Skin epidermis (tissue), 12 donors: Measurements from ENCODE around the gene ABHD2.
A peak's percentile ranks its signal among the peaks of the same experiment; 100 is the strongest.
"Not testable (repeated sequence)": the region's sequence is repeated elsewhere in the genome, so short reads cannot be mapped to it uniquely, and the experiment has no call there.

Experiments
- H3K27ac ChIP-seq, 21 experiments: fragments of 200-600 bp; sonication (generic) in 11 of 21; one replicate each; pipeline ENCODE4 v1.5.0; 2020; ENCODE audit warnings: mild to moderate bottlenecking in 3 of 21, inconsistent platforms in 2 of 21, moderate library complexity in 2 of 21
- H3K4me3 ChIP-seq, 7 experiments: fragments of 200-600 bp; sonication (generic) in 2 of 7; one replicate each; pipeline ENCODE4 v1.5.0; 2020; ENCODE audit warnings: inconsistent platforms in 2 of 7, mild to moderate bottlenecking in 2 of 7, moderate library complexity in 1 of 7

The ABHD2 gene

DNA sequence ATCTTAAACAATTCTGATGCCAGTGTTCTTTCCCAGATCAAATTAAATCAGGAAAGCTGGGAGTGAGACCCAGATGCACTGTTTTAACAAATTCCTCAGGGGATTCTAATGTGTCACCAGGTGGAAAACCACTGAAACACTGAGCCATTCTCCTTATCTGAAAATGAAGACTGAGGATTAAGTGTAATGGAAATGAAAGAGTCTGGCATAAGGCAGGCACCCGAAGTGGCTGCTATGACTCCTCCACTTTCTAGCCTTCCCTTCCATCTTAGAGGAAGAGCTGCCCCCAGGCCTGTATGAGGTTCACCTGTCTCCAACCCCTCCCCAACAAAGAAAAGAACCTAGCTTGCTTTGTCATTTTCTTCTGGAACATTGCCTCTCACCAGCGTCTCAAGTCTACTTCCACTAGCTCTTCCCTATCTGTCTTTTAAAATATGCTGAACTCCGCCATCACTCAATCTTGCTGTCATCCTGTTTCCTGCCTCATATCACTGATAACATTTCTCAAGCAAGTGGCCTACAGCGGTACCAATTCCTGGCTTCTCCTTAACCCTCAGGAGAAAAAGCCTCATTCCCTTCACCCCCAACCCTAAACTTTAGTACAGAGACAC is 13.7 kb upstream of the ABHD2 start:
- H3K27ac ChIP-seq, result no peak overlapping the region
- H3K4me3 ChIP-seq, result no peak overlapping the region

GRCh38 chr15:89075101-89075640 is 13.1 kb upstream of the ABHD2 start:
- Histone ChIP-seq H3K4me3 (no peak overlapping the region), H3K27ac (no peak overlapping the region)

- H3K27ac ChIP-seq, result no peak overlapping the region
- no peak overlapping the region for H3K4me3 ChIP-seq
Observed at GRCh38 chr15:89075846-89076245, 12.4 kb upstream of the ABHD2 start.

- H3K4me3 ChIP-seq, result no peak overlapping the region
- no peak overlapping the region for H3K27ac ChIP-seq
Observed at GRCh38 chr15:89077750-89078149, 10.5 kb upstream of the ABHD2 start.

DNA sequence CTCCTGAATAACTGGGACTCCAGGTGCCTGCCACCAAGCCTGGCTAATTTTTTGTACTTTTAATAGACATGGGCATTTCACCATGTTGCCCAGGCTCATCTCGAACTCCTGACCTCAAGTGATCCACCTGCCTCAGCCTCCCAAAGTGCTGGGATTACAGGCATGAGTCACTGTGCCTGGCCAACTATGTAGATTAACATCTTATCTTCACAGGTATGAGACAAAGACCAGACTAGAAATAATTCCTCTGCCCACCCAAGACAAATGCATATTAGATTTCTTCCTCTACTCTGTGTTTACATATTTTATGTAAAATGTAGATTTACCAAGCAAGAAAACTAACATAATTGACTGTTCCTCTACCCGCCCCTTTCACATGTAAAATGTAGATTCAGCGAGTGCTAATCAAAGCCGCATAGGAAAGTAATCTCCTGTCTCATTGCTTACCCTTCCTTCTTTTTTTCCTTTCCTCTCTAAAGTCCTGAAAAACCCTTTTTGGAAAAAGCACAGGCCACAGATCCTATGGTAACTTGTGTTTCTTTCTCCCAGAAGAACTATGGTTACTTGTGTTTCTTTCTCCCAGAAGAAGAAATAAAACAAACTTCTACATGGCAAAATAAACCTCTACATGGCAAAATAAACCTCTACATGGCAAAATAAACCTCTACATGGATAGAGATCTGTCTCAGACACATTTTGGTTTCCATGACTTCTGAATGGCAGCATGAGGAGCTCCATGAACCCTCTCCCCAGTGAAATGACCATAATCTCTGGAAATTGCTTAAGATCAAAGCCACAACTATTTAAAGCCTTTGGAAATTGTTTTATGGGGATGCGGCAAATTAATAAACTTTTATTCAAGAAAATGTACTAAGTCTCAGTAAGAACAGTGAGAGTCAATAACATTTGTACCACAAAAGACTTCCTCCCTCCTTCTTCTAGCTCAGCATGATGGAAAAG is 9.1 kb upstream of the ABHD2 start:
- peak overlapping the region in 1 of 21 experiments; percentile 9 for H3K27ac ChIP-seq

GRCh38 chr15:89081878-89082277 is 6.4 kb upstream of the ABHD2 start:
- H3K4me3 ChIP-seq, result no peak overlapping the region
- no peak overlapping the region for H3K27ac ChIP-seq

More for the DNA sequence above, 9.1 kb upstream of the ABHD2 start:
- H3K4me3 ChIP-seq, result no peak overlapping the region

- no peak overlapping the region for H3K27ac ChIP-seq
- H3K4me3 ChIP-seq, result no peak overlapping the region
Observed at GRCh38 chr15:89083246-89083645, 5.0 kb upstream of the ABHD2 start.

DNA sequence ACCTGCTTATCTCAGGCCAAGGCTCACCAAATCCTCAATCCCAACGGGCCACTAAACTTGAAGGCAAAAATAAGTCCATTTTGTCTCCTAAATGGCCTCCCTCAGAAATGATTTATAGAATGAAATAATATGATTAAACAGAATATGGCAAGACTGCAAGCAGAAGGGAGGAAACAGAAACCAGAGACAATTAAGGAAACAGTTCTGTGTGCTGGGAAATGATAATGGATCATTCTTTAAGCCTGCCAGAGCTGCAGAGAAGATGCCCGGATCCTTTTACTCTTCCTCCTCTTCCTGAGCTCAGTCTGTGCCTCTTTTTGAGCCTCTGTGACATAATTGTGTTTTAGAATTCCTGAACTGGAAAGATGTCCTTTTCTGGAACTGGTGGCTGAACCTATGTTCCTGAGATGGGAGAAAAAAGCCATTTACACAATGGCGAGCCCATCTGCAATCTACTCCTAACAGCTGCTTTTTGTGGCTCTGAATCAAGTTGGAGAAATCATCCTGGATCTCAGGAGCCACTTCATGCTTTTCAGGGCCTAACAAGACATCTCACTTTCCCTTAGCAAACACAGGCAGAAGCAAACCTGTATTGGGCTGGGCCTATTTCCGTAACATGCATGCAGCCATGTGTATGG is 2.8 kb upstream of the ABHD2 start:
- no peak overlapping the region for H3K4me3 ChIP-seq
- H3K27ac ChIP-seq, result peak overlapping the region in 2 of 21 experiments; percentile 10 to 36

DNA sequence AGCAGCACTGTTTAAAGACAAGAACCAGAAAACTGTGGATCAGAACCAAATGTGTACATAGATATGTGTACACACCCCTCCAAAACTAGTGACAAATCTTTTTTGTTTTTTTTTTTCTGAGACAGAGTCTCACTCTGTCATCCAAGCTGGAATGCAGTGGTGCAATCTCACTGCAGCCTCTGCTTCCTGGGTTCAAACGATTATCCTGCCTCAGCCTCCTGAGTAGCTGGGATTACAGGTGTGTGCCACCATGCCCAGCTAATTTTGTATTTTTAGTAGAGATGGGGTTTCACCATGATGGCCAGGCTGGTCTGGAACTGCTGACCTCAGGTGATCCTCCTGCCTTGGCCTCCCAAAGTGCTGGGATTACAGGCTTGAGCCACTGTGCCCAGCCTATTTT is 2.3 kb upstream of the ABHD2 start:
- H3K27ac ChIP-seq, result peak overlapping the region in 1 of 21 experiments; percentile 10
- not testable (repeated sequence) for H3K4me3 ChIP-seq

DNA sequence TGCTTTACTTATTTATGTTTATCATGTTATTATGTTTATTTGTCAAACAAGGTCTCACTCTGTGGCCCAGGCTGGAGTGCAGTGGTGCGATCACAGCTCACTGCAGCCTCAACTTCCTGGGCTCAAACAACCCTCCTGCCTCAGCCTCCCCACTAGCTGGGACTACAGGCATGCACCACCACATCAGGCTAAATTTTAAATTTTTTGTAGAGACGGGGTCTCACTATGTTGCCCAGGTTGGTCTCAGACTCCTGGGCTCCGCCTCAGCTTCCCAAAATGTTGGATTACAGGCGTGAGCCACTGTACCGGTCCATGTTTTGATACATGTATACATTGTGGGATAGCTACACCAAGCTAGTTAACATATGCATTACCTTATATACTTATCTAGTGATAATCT is 1.9 kb upstream of the ABHD2 start:
- H3K27ac ChIP-seq, H3K4me3 ChIP-seq: not testable (repeated sequence)

- H3K27ac ChIP-seq, result peak overlapping the region in 20 of 21 experiments; percentile 27 to 90 (median 77)
- H3K4me3 ChIP-seq, result peak overlapping the region; percentile 29 to 91 (median 71)
Observed at GRCh38 chr15:89087161-89087829, 961 bp upstream of the ABHD2 start.

GRCh38 chr15:89088605-89089315 is 504 bp downstream of the ABHD2 start:
- peak overlapping the region; percentile 61 to 94 (median 86) for H3K27ac ChIP-seq
- H3K4me3 ChIP-seq, result peak overlapping the region; percentile 63 to 91 (median 72)

DNA sequence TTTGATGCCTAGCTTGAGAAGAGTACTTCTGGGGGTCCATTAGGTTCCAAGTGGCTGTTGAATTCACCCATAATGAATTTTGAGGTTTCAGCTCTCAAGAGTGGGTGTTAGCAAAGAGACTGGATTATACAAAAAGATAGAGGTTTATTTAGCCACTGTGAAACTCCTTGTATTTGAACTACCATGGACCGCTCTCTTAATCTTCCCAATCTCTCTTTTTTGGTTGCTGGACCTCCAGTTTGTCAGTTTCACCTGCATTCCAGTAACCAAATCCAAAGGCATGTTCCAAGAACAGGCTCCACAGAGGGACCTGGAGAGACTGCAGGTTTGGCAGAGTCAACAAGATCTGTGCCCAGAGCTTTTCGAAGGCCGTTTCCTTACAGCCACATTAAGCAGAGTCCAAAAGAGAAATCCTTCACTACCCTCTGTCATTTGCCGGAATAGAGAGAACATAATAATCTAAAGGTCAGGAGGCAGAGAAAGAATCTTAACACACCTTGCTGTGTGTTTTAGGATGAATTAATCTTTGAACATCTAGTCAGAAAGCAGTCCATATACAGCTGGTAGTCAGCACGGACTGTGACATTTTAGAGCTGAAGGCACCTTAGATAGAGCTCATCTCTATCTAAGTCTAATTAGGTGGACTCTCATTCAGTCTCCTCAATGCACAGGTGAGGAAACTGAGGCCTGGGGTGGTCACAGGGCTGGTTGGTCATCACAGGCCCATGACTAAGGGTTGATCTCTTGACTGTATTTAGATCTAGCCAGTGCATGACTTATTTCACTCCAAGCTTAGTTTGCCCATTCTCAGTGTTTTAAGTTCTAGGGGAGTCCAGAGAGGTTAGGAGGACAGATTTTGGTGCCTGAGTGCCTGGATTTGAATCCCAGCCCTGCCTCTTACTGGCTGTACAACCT is 1.3 kb downstream of the ABHD2 start:
- Histone ChIP-seq H3K27ac (peak overlapping the region in 18 of 21 experiments; percentile 26 to 94 (median 88)), H3K4me3 (peak overlapping the region; percentile 63 to 91 (median 72))

- peak overlapping the region in 4 of 7 experiments; percentile 11 to 22 (median 18) for H3K4me3 ChIP-seq
- H3K27ac ChIP-seq, result peak overlapping the region in 20 of 21 experiments; percentile 18 to 94 (median 76)
Observed at GRCh38 chr15:89090791-89091626, 2.8 kb downstream of the ABHD2 start.

GRCh38 chr15:89091627-89092220 is 3.5 kb downstream of the ABHD2 start:
- Histone ChIP-seq H3K27ac (peak overlapping the region in 20 of 21 experiments; percentile 18 to 92 (median 74)), H3K4me3 (peak overlapping the region in 3 of 7 experiments; percentile 11 to 22 (median 19))

GRCh38 chr15:89093509-89093908 is 5.3 kb downstream of the ABHD2 start:
- peak overlapping the region in 3 of 21 experiments; percentile 5 to 38 (median 8) for H3K27ac ChIP-seq
- H3K4me3 ChIP-seq, result no peak overlapping the region
